ENCODE measurements around the gene CDH22.

- TF ChIP-seq, protein P1, sequence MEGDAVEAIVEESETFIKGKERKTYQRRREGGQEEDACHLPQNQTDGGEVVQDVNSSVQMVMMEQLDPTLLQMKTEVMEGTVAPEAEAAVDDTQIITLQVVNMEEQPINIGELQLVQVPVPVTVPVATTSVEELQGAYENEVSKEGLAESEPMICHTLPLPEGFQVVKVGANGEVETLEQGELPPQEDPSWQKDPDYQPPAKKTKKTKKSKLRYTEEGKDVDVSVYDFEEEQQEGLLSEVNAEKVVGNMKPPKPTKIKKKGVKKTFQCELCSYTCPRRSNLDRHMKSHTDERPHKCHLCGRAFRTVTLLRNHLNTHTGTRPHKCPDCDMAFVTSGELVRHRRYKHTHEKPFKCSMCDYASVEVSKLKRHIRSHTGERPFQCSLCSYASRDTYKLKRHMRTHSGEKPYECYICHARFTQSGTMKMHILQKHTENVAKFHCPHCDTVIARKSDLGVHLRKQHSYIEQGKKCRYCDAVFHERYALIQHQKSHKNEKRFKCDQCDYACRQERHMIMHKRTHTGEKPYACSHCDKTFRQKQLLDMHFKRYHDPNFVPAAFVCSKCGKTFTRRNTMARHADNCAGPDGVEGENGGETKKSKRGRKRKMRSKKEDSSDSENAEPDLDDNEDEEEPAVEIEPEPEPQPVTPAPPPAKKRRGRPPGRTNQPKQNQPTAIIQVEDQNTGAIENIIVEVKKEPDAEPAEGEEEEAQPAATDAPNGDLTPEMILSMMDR (IDR thresholded peaks at IDR 0.05) = no peak
- TF ChIP-seq POLR2AphosphoS5 (IDR thresholded peaks at IDR 0.05; ENCODE audit: low read depth, low read length) = no peak
Measured at GRCh38 chr20:46327557-46327956, 19.3 kb upstream of the CDH22 start.
